Activated T-cell treated with anti-CD3 and anti-CD28 coated beads for 48 hours (primary cell): ENCODE data around the gene ZBTB4.
A peak's percentile ranks its signal among the peaks of the same experiment; 100 is the strongest.
"Not testable (repeated sequence)": the region's sequence is repeated elsewhere in the genome, so short reads cannot be mapped to it uniquely, and the experiment has no call there.

Experiments
- DNase-seq: peaks from one replicate; pipeline ENCODE4 v3.0.0-alpha.2; 2020; ENCODE audit warnings: low read depth

ZBTB4 gene

DNA sequence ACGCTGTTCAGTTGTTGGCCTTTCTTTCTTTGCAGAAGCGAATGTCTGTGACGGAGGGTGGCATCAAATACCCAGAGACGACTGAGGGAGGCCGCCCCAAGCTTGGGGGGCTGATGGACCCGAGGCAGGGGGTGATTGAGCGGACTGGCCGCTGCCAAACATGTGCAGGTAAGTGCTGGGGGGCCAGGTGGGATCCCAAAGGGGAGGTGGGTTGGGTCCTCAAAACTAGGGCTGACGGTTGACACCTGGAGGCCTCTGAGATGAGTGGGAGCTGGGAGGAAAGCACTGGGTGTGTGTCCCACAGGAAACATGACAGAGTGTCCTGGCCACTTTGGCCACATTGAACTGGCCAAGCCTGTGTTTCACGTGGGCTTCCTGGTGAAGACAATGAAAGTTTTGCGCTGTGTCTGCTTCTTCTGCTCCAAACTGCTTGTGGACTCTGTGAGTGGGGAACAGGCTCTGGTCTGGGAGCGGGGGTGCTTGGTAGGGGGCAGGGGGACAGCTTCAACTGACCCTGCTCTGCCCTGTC is 16.5 kb upstream of the ZBTB4 start:
- DNase-seq, result no peak

DNA sequence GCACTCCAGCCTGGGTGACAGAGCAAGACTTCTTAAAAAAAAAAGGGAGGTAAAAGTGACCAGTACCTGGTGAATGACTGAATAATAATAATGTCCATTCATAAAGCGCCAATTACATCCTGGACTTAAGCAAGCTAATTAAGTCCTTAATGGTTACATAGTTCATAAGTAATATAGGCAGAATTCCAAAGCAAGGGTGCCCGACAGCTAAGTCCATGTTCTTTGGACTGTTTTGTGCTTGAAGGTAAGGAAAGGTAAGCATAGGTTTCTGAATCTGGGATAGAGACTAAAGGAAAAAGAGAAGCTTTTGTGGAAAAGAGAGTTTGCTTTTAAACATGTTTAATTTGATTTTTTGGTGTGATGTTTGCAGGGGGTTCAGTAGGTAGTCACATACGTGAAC is 14.5 kb upstream of the ZBTB4 start:
- no peak for DNase-seq

DNA sequence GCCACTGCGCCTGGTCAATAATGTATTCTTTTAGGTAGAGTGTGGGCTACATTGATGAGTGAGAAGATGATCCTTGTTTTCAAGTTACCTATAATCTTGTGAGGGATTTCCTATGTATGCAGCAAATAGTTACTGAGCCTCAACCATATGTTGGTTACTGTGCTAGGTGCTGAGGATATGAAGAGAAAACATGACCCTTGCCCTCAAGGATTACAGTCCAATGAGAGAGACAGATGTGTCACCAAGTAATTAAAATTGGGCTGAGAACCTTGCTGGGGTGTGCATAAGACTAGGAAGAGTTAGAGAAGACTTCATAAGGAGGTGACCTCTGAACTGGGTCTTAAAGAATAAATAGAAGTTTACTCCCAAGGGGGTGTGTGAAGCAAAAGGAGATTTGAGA is 12.2 kb upstream of the ZBTB4 start:
- DNase-seq, result no peak

DNA sequence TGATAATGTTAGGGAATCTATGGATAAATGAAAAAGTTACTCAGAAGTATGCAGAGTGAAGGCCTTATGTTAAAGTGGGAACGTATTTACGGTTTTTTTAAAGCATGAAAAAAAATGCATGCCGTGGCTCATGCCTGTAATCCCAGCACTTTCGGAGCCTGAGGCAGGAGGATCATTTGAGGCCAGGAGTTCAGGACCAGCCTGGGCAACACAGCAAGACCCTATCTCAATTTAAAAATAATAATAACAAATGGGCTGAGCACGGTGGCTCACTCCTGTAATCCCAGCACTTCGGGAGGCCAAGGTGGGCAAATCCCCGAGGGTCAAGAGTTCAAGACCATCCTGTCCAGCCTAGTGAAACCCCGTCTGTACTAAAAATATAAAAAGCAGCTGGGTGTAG is 10.7 kb upstream of the ZBTB4 start:
- no peak for DNase-seq

DNA sequence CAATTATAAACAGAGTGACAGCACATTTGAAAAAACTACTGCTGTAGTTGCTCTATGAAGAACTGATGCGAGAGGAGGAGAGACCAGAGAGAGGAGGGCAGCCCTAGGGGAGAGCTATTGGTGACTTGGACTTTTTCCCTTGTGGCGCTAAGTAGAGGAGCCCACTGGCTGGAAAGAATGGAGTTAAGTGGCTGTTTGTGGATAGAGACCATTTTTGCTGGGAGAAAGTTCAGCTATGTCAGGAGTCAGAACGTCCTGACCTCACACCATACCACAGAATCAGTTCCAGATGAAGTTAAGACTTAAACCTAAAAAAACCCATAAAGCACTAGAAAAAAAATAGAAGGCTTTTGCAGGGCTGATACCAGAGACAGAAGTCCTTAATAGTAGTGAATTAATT is 6.8 kb upstream of the ZBTB4 start:
- no peak for DNase-seq

DNA sequence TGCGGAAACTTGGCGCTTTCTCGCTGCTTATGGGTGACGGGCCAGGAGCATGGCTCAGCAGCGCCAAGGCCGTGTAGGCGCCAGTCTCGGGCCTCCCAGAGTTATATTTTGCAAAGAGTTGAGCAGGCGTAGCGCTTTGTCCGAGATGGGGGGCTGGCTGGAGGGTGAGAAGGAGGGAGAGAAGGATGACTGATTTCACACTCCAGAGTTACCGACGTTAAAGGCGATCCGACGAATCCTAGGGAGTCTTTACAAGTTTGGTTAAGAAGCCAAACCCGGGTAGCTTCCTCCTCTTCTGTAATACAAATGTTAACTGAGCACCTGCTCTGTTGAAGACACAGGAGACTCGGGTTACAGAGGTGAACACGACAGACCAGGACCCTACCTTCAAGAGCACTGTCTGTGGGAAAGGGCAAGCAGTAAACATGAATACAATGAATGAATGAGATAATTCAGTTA is 5.5 kb upstream of the ZBTB4 start:
- DNase-seq, result no peak

DNA sequence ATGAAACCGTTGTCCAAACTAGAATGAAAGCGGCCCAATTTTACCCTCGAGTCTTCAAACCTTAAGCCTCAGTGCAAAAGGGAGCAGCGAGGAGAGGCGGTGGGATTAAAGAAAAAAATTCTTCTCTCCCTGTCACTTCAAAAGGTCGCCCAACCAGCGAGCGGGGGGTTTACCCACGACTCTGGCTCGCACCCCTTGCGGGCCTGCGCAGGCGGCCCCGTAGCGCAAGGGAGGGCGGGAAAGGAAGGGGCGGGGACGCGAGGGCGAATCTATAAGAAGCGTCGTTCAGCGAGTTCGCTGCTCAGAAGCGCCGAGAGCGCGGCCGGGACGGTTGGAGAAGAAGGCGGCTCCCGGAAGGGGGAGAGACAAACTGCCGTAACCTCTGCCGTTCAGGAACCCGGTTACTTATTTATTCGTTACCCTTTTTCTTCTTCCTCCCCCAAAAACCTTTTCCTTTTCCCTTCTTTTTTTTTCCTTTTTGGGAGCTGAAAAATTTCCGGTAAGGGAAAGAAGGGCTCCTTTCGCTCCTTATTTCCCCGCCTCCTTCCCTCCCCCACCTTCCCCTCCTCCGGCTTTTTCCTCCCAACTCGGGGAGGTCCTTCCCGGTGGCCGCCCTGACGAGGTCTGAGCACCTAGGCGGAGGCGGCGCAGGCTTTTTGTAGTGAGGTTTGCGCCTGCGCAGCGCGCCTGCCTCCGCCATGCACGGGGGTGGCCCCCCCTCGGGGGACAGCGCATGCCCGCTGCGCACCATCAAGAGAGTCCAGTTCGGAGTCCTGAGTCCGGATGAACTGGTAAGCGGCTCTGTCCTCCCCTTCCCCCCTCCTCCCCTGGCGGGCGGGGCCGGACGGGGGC is 4.9 kb upstream of the ZBTB4 start, which contains the start of gene POLR2A:
POLR2A (plus strand) TSS at position 300 of the 852 bp plus-strand sequence.
- peak; percentile 96 for DNase-seq

DNA sequence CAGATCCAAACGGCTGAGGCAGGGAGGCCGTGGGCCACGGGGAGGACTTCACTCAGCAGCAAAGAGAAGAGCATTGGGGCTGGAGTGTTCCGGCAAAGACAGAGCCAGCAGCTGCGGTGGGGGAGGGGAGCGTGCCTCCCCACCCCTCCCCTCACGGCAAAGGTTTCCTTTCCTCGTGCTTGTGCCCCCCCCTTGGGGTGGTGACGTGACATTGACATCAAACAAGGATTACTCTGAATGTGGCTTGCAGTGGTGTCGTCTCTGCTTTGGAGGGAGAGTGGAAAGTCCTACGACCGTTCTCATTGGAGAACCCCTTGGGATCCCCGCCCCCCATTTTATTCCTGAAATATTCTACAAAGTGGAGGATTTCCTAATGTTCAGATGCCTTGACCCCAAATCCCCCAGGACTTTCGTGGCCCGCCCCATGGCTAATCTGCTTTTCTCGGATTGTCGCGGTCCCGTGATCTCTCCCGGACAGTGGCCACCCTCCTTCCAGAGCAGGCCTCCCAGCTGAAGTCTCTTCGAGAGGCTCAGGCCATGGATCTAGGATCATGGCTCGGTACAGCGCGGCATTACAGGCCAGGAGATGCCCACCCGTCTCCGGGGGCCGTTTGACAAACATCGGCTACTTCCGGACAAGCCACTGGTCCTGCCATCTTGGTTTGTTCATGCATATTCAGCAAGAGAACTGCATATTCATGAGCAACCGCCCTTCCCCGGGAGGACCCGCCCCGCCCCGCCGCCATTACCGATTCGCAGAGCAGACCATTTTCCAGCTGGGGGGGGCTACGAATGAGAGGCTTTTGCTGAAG is 4.0 kb upstream of the ZBTB4 start:
- peak; percentile 82 for DNase-seq

DNA sequence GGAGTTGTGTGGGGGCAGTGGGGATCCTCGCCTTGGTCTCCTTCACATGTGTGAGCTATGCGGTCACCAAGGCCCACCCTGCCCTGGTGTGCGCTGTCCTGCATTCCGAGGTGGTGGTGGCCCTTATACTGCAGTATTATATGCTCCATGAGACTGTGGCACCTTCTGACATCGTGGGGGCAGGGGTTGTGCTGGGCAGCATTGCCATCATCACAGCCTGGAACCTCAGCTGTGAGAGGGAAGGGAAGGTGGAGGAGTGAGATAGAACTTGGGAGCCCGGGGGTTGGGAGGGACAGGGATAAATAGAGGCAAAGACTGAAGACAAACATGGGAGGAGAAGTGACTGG is 3.3 kb upstream of the ZBTB4 start:
- not testable (repeated sequence) for DNase-seq

DNA sequence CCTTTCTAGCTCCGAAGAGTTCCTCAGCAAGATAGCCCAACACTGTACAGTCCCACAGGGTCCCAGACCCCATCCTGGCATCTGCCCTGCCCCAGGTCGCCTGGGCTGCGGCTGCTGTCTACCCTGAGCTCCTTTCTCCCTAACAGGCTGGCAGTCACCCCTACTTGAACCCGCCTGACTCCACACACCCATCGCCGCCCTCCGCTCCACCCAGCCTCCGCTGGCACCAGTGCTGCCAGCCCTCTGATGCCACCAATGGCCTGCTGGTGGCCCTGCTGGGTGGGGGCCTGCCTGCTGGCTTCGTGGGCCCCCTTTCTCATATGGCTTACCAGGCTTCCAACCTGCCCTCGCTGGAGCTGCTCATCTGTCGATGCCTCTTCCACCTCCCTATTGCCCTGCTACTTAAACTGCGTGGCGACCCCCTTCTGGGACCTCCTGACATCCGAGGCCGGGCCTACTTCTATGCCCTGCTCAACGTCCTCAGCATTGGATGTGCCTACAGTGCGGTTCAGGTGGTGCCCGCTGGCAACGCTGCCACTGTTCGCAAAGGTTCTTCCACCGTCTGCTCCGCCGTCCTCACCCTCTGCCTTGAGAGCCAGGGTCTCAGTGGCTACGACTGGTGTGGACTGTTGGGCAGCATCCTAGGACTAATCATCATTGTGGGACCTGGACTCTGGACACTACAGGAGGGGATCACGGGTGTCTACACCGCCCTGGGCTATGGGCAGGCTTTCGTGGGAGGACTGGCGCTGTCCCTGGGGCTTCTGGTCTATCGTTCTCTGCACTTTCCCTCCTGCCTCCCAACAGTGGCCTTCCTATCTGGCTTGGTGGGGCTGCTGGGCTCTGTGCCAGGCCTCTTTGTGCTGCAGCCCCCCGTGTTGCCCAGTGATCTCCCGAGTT is 2.7 kb upstream of the ZBTB4 start:
- DNase-seq, result not testable (repeated sequence)

DNA sequence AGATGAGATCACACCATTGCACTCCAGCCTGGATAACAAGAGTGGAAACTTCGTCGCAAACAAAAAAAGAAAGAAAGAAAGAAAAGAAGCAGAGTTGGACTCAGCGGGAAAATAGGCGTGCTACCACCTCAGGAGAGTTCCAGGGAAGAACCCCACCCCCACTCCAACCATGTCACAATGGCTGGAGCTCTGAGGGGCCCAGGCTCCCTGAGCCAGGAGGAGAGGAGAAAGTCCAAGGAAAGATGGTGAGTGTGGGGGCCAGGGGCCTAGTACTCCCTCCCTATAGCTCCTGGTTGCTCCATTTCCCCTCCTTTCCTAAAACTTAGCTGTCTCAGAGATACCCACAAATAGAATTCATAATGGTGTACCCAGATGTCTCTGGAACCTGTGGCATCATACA is 1.8 kb upstream of the ZBTB4 start, which contains the start of gene SLC35G6:
SLC35G6 (plus strand) TSS at position 172 of the 400 bp plus-strand sequence; CDS start at position 243, 71 bp downstream.
- not testable (repeated sequence) for DNase-seq

DNA sequence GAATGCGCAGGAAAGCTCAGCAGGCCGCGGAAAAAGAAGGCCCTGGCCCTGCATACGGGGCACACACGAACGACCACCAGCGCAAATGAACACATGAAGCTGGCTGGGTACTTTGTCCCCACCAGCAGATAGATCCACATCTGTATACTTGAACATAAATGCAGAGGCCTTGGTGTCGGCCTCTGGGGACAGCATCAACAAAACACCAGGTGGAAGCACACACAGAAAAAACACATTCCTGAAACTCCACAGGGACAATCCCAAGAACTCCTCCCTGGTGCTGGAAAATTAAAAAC is 606 bp upstream of the ZBTB4 start:
- DNase-seq, result no peak

DNA sequence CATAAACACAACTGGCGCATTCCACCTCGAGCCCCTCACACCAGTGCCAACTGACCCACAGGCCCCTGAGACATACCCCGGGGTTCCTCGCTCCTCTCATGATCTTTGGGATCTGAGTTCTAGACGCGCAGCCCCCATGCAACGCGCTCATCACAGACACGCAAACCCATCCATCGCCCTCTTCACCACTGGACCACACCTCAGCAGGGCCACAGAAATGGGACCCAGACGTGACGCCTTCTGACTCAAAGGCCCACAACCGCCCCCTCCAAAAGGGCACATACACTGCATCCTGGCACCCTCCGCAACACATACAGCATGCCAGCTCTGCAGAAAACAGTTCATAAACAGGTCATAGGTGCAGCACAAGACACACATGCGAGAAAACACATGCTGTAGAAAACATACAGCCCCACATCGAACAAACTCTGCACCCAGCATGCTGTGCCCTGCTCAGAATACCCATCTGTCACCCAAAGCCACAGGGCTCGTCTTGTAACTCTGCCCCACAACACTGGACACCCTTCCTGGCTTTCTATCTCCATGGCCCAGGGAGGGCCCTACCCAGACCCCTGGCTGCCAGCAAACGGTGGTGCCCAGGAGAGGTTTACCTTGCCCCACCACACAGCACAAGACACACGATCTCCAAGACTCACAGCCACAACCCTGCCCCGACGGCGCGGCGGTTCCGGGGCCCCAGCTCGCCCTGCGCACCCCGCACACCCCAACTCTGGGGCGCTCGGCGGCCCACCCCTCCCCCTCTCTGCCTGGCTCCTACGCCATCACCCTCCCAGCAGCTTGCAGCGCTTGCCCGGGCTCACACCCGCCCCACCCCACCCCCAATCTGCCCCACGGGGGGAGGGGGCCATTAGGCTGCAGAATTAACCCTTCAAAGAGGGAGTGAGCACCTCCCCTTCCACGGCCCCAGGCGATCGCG is 887 bp downstream of the ZBTB4 start:
- peak; percentile 48 for DNase-seq

DNA sequence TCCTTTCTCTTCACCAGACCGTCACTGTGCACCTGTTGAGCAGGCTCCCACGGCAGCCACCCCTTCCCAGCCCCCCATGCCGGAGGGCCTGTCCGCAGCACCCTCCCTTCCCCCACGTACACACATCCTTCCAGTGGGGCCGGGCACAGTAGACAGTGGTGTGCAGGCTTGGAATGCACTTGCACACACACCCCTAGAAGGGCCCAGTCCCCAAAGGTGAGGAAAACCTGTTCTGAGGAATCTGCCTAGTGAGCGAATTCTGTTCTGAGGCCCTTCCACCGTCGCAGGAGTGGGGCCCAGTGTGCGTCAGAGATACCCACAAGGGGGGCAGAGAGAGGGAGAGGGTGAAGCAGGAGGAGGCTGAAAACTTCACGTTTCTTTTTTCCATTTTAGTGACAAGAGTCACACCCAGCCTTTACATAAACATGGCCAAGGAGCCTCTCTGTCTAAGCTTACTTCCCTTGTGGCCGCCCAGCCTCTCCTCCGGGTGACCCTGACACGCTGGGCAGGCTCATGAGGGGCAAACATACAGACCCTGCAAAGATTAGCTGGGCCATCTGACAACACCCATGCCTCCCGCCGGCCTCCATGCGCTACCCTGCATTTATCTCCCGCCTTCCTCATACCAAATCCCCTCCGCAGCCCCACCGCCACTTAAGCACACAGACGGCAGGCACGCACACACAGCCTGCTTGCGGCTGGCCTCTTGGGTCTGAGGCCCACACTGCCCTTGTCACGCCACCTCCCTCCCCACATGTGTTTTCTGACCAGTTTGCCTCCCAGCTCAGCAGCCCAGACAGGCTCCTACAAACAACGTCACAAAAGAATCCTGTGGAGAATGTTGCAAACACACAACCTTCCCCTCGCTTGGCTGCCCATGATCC is 1.8 kb downstream of the ZBTB4 start:
- no peak for DNase-seq

DNA sequence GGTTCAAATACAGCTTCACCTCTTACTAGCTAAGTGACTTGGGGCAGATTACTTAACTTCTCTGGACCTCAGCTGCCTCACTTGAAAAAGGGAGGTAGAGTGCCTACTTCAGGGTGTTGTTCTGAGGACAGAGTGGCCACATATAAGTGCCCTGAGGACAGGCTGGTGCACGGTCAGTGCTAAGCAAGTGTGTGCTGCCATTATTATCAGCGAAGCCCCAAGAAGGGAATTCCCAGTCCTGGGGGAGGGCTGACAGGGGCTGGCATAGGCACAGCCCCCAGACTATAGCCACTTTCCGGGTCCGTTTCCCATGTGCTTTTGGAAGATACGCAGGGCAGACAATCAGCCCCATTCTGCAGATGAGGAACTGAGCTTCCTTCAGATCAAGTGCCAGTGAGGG is 2.5 kb downstream of the ZBTB4 start:
- no peak for DNase-seq

DNA sequence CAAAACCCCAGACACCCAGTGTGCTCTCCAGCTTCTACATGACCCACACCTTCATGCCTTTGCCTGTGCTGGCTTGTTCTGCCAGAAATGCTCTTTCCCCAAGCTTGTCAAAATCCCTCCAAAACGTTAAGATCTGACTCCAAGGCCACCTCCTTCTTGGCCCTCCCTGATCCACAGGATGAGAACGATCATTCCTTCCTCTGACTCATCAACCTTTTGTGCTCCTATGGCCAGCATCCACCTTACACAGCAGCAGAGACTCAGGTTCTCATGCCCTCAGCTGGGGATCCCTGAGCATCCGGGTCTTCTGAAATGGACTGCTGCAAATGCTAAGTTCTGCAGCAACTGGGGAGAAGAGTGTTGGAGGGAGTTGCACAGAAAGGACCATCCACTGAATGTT is 2.9 kb downstream of the ZBTB4 start:
- DNase-seq, result no peak

DNA sequence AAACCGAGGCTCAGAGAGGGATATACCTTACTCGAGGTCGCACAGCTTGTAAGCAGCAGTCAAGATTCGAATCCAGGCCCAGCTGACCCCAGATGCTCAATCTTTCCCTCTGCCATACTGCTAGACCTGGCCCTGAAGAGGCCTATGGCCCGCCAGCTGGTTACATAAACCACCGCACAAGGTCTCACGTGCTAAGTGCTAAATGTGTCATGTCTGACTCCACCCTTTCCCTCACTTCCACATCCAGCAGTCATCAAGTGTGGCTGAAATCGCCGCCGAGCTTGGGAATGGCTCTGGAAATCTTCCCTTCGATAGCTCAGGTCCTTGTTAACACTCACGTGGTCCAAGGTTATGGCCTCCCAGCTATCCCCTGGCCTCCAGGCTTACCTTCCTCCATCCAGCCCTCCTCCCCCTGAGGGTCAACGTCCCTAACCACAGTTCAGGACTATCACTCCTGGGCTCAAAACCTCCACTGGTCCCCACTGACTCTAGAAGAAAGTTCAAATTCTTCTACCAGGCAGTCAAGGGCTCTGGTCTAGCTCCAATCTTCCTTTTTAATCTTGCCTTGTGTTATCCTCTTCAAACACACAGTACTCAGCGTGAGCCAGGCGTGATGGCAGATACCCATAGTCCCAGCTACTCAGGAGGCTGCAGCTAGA is 3.5 kb downstream of the ZBTB4 start:
- no peak for DNase-seq

DNA sequence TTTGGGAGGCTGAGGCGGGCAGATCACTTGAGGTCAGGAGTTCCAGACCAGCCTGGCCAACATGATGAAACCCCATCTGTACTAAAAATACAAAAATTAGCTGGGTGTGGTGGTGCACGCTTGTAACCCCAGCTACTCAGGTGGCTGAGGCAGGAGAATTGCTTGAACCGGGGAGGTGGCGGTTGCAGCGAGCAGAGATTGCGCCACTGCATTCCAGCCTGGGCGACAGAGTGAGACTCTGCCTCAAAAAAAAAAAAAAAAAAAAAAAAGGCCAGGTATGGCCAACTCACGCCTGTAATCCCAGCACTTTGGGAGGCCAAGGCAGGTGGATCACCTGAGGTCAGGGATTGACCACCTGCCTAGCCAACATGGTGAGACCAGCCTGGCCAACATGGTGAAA is 4.7 kb downstream of the ZBTB4 start:
- DNase-seq, result not testable (repeated sequence)

DNA sequence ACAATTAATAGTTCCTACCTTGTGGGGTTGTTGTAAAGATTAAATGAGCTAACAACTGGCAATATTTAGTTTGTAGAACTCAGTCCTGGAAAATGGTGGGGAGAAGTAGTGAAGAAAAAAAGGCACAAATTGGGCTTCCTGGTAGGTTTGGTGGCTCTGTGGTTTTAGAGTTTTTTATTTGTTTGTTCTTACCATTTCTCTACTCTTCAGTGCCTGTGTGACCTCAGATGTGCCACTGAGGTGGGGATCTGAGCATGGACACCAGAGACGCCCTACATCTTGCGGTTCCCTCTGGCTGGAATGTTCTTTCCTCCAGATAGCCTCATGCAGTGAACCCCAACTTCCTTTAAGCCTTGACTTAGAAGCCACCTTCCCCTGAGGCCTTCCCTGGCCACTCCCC is 7.7 kb downstream of the ZBTB4 start:
- no peak for DNase-seq
